ENCODE results near the gene PUM1. TPM values are rescaled to one million over a fixed set of nuclear protein-coding genes. Genes with fewer than 3 reads are reported as not detected.

PUM1 gene
- total and polyA plus RNA-seq, 2 donors (not counting 3 experiments of a cell fraction or from before 2014, with no cell fraction given) = 94.7 to 124 TPM

DNA sequence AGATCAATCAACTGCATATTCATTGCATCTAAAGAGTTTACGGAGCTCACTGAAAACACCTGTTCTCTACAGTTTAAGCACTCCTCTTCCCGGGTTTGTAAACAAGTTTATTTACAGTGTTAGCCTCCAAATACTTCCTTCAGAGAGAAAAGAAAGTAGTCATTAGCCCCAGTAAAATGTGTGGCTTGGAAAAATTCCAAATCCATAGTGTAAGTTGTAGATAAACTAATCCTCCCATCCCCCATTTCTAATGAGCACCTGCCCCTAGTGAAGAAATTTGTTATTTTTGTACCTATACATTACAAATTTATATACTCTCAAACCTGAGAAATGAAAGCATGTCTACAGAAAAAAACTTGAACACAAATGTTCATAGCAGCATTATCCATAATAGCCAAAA is 21.9 kb downstream of the PUM1 start:
- ChIA-PET POLR2A (no interaction called here), CTCF (no interaction called here)
- H3K4me1 ChIP-seq (ENCODE audit: control insufficient read depth, extremely low read depth, insufficient read depth, low read length) = peaks cover 10% of the 10 kb centered on the region
- no peaks in the 10 kb centered on the region for H3K9me1 ChIP-seq (replicated peaks; ENCODE audit: control insufficient read depth, extremely low read depth, insufficient read depth, low read length)
- no peak overlapping the region for H3K4me2 ChIP-seq (ENCODE audit: insufficient read depth, low read length)
- H3K36me3 ChIP-seq (ENCODE audit: control insufficient read depth in 2 of 2, extremely low read depth in 1 of 2, insufficient read depth in 2 of 2, low read length in 2 of 2) = peaks cover 2 to 4% of the 10 kb centered on the region in 2 experiments
- TF ChIP-seq JUN (IDR thresholded peaks at IDR 0.05; ENCODE audit: borderline replicate concordance, insufficient read depth, insufficient read length, low read depth) (no peak), POLR2AphosphoS5 (IDR thresholded peaks at IDR 0.05; ENCODE audit: insufficient read depth, low read depth, low read length) (no peak), FOS (IDR thresholded peaks at IDR 0.05; ENCODE audit: borderline replicate concordance, insufficient read depth, low read length) (no peak), POLR2A (IDR thresholded peaks at IDR 0.05; ENCODE audit: low read depth, low read length) (no peak), MYC (IDR thresholded peaks at IDR 0.05; ENCODE audit: low read depth, low read length) (no peak), GATA2 (IDR thresholded peaks at IDR 0.05; ENCODE audit: insufficient read depth, insufficient read length, low read depth, low read length) (no peak), EZH2 (IDR thresholded peaks at IDR 0.05; ENCODE audit: borderline replicate concordance, low read depth, low read length, severe bottlenecking) (no peak)
- TF ChIP-seq, protein P1, sequence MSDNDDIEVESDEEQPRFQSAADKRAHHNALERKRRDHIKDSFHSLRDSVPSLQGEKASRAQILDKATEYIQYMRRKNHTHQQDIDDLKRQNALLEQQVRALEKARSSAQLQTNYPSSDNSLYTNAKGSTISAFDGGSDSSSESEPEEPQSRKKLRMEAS (IDR thresholded peaks at IDR 0.05; ENCODE audit: insufficient read depth, insufficient read length) = no peak
- TF ChIP-seq, protein P2, sequence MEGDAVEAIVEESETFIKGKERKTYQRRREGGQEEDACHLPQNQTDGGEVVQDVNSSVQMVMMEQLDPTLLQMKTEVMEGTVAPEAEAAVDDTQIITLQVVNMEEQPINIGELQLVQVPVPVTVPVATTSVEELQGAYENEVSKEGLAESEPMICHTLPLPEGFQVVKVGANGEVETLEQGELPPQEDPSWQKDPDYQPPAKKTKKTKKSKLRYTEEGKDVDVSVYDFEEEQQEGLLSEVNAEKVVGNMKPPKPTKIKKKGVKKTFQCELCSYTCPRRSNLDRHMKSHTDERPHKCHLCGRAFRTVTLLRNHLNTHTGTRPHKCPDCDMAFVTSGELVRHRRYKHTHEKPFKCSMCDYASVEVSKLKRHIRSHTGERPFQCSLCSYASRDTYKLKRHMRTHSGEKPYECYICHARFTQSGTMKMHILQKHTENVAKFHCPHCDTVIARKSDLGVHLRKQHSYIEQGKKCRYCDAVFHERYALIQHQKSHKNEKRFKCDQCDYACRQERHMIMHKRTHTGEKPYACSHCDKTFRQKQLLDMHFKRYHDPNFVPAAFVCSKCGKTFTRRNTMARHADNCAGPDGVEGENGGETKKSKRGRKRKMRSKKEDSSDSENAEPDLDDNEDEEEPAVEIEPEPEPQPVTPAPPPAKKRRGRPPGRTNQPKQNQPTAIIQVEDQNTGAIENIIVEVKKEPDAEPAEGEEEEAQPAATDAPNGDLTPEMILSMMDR (IDR thresholded peaks at IDR 0.05; ENCODE audit: extremely low read depth in 1 of 2, insufficient read depth in 1 of 2, low read depth in 1 of 2, low read length in 2 of 2) = no peak
- no peak overlapping the region for H3K9ac ChIP-seq (replicated peaks; ENCODE audit: extremely low read depth, insufficient read depth, low read length)
- peaks cover 11% of the 10 kb centered on the region for H4K20me1 ChIP-seq (replicated peaks; ENCODE audit: control insufficient read depth, extremely low read depth, insufficient read depth, low read length)
- no peak overlapping the region for H3K27ac ChIP-seq (ENCODE audit: insufficient read depth, low read depth, low read length)
- peaks cover 94% of the 10 kb centered on the region for H3K79me2 ChIP-seq (ENCODE audit: control insufficient read depth, insufficient read depth, low read length)
- no TSS peak for BruUV-seq (replicated peaks)
- dilution Hi-C loops (cut with MboI; ENCODE audit: extremely low pct_ligation_motif_present, low sequenced_read_pairs) (no loop called here), intact Hi-C loops (cut with micrococcal nuclease) (no loop called here)
- H3K9me3 ChIP-seq (replicated peaks; ENCODE audit: control insufficient read depth, insufficient read depth, low read length) = no peaks in the 10 kb centered on the region
- H2AFZ ChIP-seq (ENCODE audit: low read depth, low read length) = no peak overlapping the region
- DNase-seq (ENCODE audit: low read depth, low spot score) (no peak), FAIRE-seq (no peak)
- no peaks in the 10 kb centered on the region for H3K27me3 ChIP-seq (ENCODE audit: control insufficient read depth in 2 of 2, insufficient read depth in 2 of 2, low read length in 2 of 2)
- no peak overlapping the region for H3K4me3 ChIP-seq (replicated peaks in 1 of 3; ENCODE audit: insufficient read depth in 1 of 3, low read depth in 1 of 3, low read length in 3 of 3)
